OCI-LY3 (cell line): ENCODE results near the gene CCR8.
A peak's percentile ranks its signal among the peaks of the same experiment; 100 is the strongest.

Source experiments
- H2AFZ ChIP-seq: fragments of 200-600, 300-600 bp; shearing (Covaris generic); 2 replicates; pipeline ENCODE4 v1.6.0; 2014; ENCODE audit warnings: antibody characterized with exemption, low read depth, low read length
- H3K27ac ChIP-seq: fragments of 200-600, 300-600 bp; sonication (generic); 2 replicates; pipeline ENCODE4 v1.5.1; 2014; ENCODE audit warnings: mild to moderate bottlenecking, low read length, moderate library complexity, mixed read lengths
- H3K27me3 ChIP-seq: fragments of 200-600, 300-600 bp; sonication (generic); 2 replicates; pipeline ENCODE4 v1.6.1; 2014; ENCODE audit warnings: low read depth, low read length, mixed read lengths
- H3K36me3 ChIP-seq: fragments of 200-600, 300-600 bp; sonication (generic); replicated peaks from 2 replicates; pipeline ENCODE3; 2014; ENCODE audit warnings: low read depth, low read length, mixed read lengths
- H3K4me1 ChIP-seq: fragments of 300-600, 200-600 bp; sonication (generic); 2 replicates; pipeline ENCODE4 v1.6.1; 2014; ENCODE audit warnings: low read length, mixed read lengths
- H3K4me2 ChIP-seq: fragments of 200-600, 300-600 bp; sonication (generic); 2 replicates; pipeline ENCODE4 v1.6.1; 2014; ENCODE audit warnings: low read length, mixed read lengths
- H3K4me3 ChIP-seq: fragments of 300-600, 200-600 bp; sonication (generic); 2 replicates; pipeline ENCODE4 v1.5.1; 2014; ENCODE audit warnings: antibody characterized with exemption, mild to moderate bottlenecking, low read length, moderate library complexity
- H3K79me2 ChIP-seq: fragments of 300-600, 200-600 bp; shearing (Covaris generic); 2 replicates; pipeline ENCODE4 v1.6.1; 2014; ENCODE audit warnings: mild to moderate bottlenecking, low read length, mixed read lengths
- H3K9ac ChIP-seq: fragments of 300-600, 200-600 bp; shearing (Covaris generic); 2 replicates; pipeline ENCODE4 v1.6.0; 2014; ENCODE audit warnings: mild to moderate bottlenecking, low read length, moderate library complexity
- H3K9me3 ChIP-seq: fragments of 200-600, 300-600 bp; shearing (Covaris generic); 2 replicates; pipeline ENCODE4 v1.6.1; 2014; ENCODE audit warnings: low read length, mixed read lengths; ENCODE audit not compliant: insufficient read depth
- H4K20me1 ChIP-seq: fragments of 200-600, 300-600 bp; sonication (generic); 2 replicates; pipeline ENCODE4 v1.6.1; 2016; ENCODE audit warnings: low read length, mixed read lengths; ENCODE audit not compliant: insufficient read depth
- EZH2phosphoT487 ChIP-seq: fragments of 200-600 bp; shearing (Covaris generic); IDR thresholded peaks from 2 replicates; pipeline ENCODE4 v1.6.1; 2018; ENCODE audit warnings: antibody characterized with exemption, mixed run types, low read depth
- TF ChIP-seq, protein P1 (sequence below): fragments of 200-600, 300-600 bp; sonication (generic); IDR thresholded peaks from 2 replicates; pipeline ENCODE4 v1.5.1; 2014; ENCODE audit warnings: antibody characterized with exemption, low read length, low read depth

The CCR8 gene

DNA sequence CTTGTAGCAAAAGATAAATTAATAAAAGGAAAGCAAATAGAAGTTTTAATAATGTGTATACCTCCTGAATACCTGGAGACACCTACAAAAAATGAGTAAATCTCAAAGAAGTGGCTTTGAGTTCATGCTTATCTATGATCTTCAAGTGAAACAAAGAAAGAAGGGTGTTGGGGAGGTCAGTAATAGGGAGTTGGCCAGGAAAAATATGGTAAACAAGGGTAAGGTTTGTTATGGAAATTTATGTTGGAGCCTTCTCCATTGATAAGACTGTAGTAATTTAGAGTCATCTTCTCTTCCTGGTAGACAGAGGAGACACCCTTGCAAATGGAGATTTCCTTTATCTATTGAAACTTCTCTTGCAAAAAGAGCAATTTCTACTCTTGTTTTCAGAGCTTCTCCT lies 6.6 kb upstream of the CCR8 start:
- Histone ChIP-seq H3K36me3 (no peaks in the 10 kb centered on the region), H2AFZ (no peak overlapping the region), H3K4me1 (peaks cover 15% of the 10 kb centered on the region), H3K4me2 (no peak overlapping the region), H3K4me3 (no peak overlapping the region), H4K20me1 (no peaks in the 10 kb centered on the region), H3K79me2 (no peaks in the 10 kb centered on the region), H3K9me3 (no peaks in the 10 kb centered on the region; the same call in 1 of the 2 replicates), H3K9ac (no peak overlapping the region), H3K27me3 (peaks cover 6% of the 10 kb centered on the region; the same call in 1 of the 2 replicates), H3K27ac (no peak overlapping the region)
- no peak for TF ChIP-seq EZH2phosphoT487
- TF ChIP-seq, protein P1, sequence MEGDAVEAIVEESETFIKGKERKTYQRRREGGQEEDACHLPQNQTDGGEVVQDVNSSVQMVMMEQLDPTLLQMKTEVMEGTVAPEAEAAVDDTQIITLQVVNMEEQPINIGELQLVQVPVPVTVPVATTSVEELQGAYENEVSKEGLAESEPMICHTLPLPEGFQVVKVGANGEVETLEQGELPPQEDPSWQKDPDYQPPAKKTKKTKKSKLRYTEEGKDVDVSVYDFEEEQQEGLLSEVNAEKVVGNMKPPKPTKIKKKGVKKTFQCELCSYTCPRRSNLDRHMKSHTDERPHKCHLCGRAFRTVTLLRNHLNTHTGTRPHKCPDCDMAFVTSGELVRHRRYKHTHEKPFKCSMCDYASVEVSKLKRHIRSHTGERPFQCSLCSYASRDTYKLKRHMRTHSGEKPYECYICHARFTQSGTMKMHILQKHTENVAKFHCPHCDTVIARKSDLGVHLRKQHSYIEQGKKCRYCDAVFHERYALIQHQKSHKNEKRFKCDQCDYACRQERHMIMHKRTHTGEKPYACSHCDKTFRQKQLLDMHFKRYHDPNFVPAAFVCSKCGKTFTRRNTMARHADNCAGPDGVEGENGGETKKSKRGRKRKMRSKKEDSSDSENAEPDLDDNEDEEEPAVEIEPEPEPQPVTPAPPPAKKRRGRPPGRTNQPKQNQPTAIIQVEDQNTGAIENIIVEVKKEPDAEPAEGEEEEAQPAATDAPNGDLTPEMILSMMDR: no peak

- TF ChIP-seq EZH2phosphoT487: no peak
- TF ChIP-seq, protein P1: no peak
- peaks cover 20% of the 10 kb centered on the region for H3K4me1 ChIP-seq
- no peak overlapping the region for H2AFZ ChIP-seq
- H3K79me2 ChIP-seq: no peaks in the 10 kb centered on the region
- no peaks in the 10 kb centered on the region for H3K36me3 ChIP-seq
- no peaks in the 10 kb centered on the region; the same call in 1 of the 2 replicates for H3K9me3 ChIP-seq
- H3K27ac ChIP-seq: no peak overlapping the region
- peaks cover 6% of the 10 kb centered on the region; the same call in 1 of the 2 replicates for H3K27me3 ChIP-seq
- no peaks in the 10 kb centered on the region for H4K20me1 ChIP-seq
- no peak overlapping the region for H3K4me3 ChIP-seq
- no peak overlapping the region for H3K4me2 ChIP-seq
- no peak overlapping the region for H3K9ac ChIP-seq
These were observed 6.0 kb upstream of the CCR8 start for GRCh38 chr3:39323494-39323893.

DNA sequence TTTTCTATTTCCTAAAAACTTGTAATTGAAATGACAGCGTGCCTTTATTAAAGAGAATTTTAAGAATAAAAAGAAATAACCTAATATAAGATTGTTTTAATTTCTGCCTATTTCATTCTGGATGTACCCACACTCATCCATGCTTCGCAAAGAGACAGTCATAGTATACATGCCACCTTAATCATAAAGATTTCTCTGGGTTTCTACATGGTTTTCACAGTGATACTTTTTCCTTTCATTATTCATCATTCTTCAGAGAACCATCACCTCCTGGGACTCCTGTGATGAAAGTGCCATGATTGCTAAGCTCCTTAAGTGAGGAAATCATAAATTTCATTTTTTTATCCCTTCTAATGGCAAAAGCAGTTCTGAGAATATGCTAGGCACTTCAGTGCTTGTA lies 4.3 kb upstream of the CCR8 start:
- H3K4me1 ChIP-seq: peaks cover 30% of the 10 kb centered on the region
- TF ChIP-seq EZH2phosphoT487: no peak
- TF ChIP-seq, protein P1: no peak

DNA sequence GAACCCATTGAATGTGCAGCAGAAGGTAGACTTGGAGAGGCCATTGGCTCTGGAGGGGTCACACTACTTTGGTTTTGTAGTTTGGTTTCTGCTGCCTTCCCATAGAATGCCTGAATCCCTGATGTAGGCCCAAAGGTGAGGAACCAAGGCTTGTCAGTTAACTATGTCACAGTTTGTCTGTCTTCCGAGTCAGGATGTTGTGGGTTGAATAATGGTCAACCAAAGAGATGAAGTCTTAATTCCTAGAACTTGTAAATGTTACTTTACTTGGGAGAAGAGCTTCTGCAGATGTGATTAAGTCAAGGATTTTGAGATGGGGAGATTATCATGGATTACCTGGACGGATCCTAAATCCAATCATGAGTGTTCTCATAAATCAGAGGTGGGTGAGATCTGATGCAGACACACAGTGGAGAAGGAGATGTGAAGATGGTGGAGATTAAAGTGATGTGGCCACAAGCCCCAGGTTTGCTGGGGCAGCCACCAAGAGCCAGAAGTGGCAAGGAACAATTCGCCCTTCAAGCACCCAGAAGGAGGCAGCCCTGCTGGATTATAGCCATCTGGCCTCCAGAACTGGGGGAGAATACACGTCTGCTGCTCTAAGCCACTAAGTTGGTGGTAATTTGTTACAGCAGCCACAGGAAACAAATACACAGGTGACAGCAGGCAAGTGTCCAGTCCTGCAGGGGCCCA lies 2.3 kb upstream of the CCR8 start:
- Histone ChIP-seq H3K4me1 (peaks cover 27% of the 10 kb centered on the region), H4K20me1 (no peaks in the 10 kb centered on the region), H3K27me3 (no peaks in the 10 kb centered on the region), H3K9ac (no peak overlapping the region; the same call in 1 of the 2 replicates), H2AFZ (peak overlapping the region; percentile 66; the same call in 1 of the 2 replicates), H3K9me3 (no peaks in the 10 kb centered on the region), H3K27ac (peak overlapping the region; percentile 29), H3K79me2 (no peaks in the 10 kb centered on the region), H3K36me3 (no peaks in the 10 kb centered on the region), H3K4me3 (peak overlapping the region; percentile 55; the same call in 1 of the 2 replicates), H3K4me2 (peak overlapping the region; percentile 80)
- no peak for TF ChIP-seq EZH2phosphoT487
- TF ChIP-seq, protein P1: no peak

More for the DNA sequence above, 4.3 kb upstream of the CCR8 start:
- H2AFZ ChIP-seq: no peak overlapping the region
- H3K9ac ChIP-seq: no peak overlapping the region
- no peaks in the 10 kb centered on the region for H4K20me1 ChIP-seq
- H3K4me2 ChIP-seq: no peak overlapping the region
- no peaks in the 10 kb centered on the region for H3K79me2 ChIP-seq
- H3K4me3 ChIP-seq: no peak overlapping the region
- no peaks in the 10 kb centered on the region for H3K36me3 ChIP-seq
- no peaks in the 10 kb centered on the region for H3K9me3 ChIP-seq
- no peak overlapping the region for H3K27ac ChIP-seq
- peaks cover 1% of the 10 kb centered on the region; the same call in 1 of the 2 replicates for H3K27me3 ChIP-seq
